ENCODE results near the gene CROCC2.

CROCC2 gene

GRCh38 chr2:240876475-240877251 is 29.5 kb upstream of the CROCC2 start:
- WGBS, 2 experiments (ENCODE audit: insufficient coverage in 2 of 2) = 87 to 92% methylated on average over 9 to 17 of the region's 18 CpGs
- no peak overlapping the region for H3K27ac ChIP-seq (ENCODE audit: low read depth, low read length, severe bottlenecking)
- H3K4me3 ChIP-seq (ENCODE audit: extremely low read depth, insufficient read depth, low read length, poor library complexity, severe bottlenecking) = no peak overlapping the region
- H3K9me3 ChIP-seq (ENCODE audit: control insufficient read depth, low read length) = no peaks in the 10 kb centered on the region
- H3K4me1 ChIP-seq (ENCODE audit: control insufficient read depth, insufficient read depth, low read length, poor library complexity, severe bottlenecking) = no peaks in the 10 kb centered on the region
- no peaks in the 10 kb centered on the region for H3K36me3 ChIP-seq (ENCODE audit: control insufficient read depth, insufficient read depth, low read length)

- Histone ChIP-seq H3K36me3 (ENCODE audit: control insufficient read depth, insufficient read depth, low read length) (no peaks in the 10 kb centered on the region), H3K4me1 (ENCODE audit: control insufficient read depth, insufficient read depth, low read length, poor library complexity, severe bottlenecking) (no peaks in the 10 kb centered on the region), H3K27ac (ENCODE audit: low read depth, low read length, severe bottlenecking) (no peak overlapping the region), H3K9me3 (ENCODE audit: control insufficient read depth, low read length) (no peaks in the 10 kb centered on the region), H3K4me3 (ENCODE audit: extremely low read depth, insufficient read depth, low read length, poor library complexity, severe bottlenecking) (no peak overlapping the region)
- WGBS, 2 experiments (ENCODE audit: insufficient coverage in 2 of 2) = 91 to 94% methylated on average over 24 to 40 of the region's 40 CpGs
These were observed 28.4 kb upstream of the CROCC2 start for GRCh38 chr2:240877460-240878340.

GRCh38 chr2:240878341-240878936 is 27.7 kb upstream of the CROCC2 start:
- no peaks in the 10 kb centered on the region for H3K4me1 ChIP-seq (ENCODE audit: control insufficient read depth, insufficient read depth, low read length, poor library complexity, severe bottlenecking)
- no peaks in the 10 kb centered on the region for H3K9me3 ChIP-seq (ENCODE audit: control insufficient read depth, low read length)
- H3K36me3 ChIP-seq (ENCODE audit: control insufficient read depth, insufficient read depth, low read length) = no peaks in the 10 kb centered on the region
- 89 to 94% methylated on average over 14 of the region's 18 CpGs for WGBS, 2 experiments (ENCODE audit: insufficient coverage in 2 of 2)
- no peak overlapping the region for H3K27ac ChIP-seq (ENCODE audit: low read depth, low read length, severe bottlenecking)
- H3K4me3 ChIP-seq (ENCODE audit: extremely low read depth, insufficient read depth, low read length, poor library complexity, severe bottlenecking) = no peak overlapping the region

- Histone ChIP-seq H3K4me3 (ENCODE audit: extremely low read depth, insufficient read depth, low read length, poor library complexity, severe bottlenecking) (no peak overlapping the region), H3K36me3 (ENCODE audit: control insufficient read depth, insufficient read depth, low read length) (no peaks in the 10 kb centered on the region)
- 88 to 96% methylated on average over 7 of the region's 7 CpGs for WGBS, 2 experiments (ENCODE audit: insufficient coverage in 2 of 2)
These were observed 27.0 kb upstream of the CROCC2 start for GRCh38 chr2:240879105-240879504.

GRCh38 chr2:240881913-240882312 is 24.2 kb upstream of the CROCC2 start:
- WGBS, 2 experiments (ENCODE audit: insufficient coverage in 2 of 2) = 79 to 90% methylated on average over 4 to 5 of the region's 6 CpGs
- no peaks in the 10 kb centered on the region for H3K9me3 ChIP-seq (ENCODE audit: control insufficient read depth, low read length)

More at GRCh38 chr2:240879105-240879504, 27.0 kb upstream of the CROCC2 start:
- Histone ChIP-seq H3K4me1 (ENCODE audit: control insufficient read depth, insufficient read depth, low read length, poor library complexity, severe bottlenecking) (no peaks in the 10 kb centered on the region), H3K9me3 (ENCODE audit: control insufficient read depth, low read length) (no peaks in the 10 kb centered on the region), H3K27ac (ENCODE audit: low read depth, low read length, severe bottlenecking) (no peak overlapping the region)

GRCh38 chr2:240884221-240884620 is 21.9 kb upstream of the CROCC2 start:
- no peaks in the 10 kb centered on the region for H3K4me1 ChIP-seq (ENCODE audit: control insufficient read depth, insufficient read depth, low read length, poor library complexity, severe bottlenecking)
- no peak overlapping the region for H3K27ac ChIP-seq (ENCODE audit: low read depth, low read length, severe bottlenecking)
- H3K36me3 ChIP-seq (ENCODE audit: control insufficient read depth, insufficient read depth, low read length) = no peaks in the 10 kb centered on the region
- no peaks in the 10 kb centered on the region for H3K9me3 ChIP-seq (ENCODE audit: control insufficient read depth, low read length)
- WGBS, 2 experiments (ENCODE audit: insufficient coverage in 2 of 2) = 89 to 93% methylated on average over 2 of the region's 2 CpGs
- H3K4me3 ChIP-seq (ENCODE audit: extremely low read depth, insufficient read depth, low read length, poor library complexity, severe bottlenecking) = no peak overlapping the region

More at GRCh38 chr2:240881913-240882312, 24.2 kb upstream of the CROCC2 start:
- Histone ChIP-seq H3K4me1 (ENCODE audit: control insufficient read depth, insufficient read depth, low read length, poor library complexity, severe bottlenecking) (no peaks in the 10 kb centered on the region), H3K27ac (ENCODE audit: low read depth, low read length, severe bottlenecking) (no peak overlapping the region), H3K4me3 (ENCODE audit: extremely low read depth, insufficient read depth, low read length, poor library complexity, severe bottlenecking) (no peak overlapping the region), H3K36me3 (ENCODE audit: control insufficient read depth, insufficient read depth, low read length) (no peaks in the 10 kb centered on the region)

GRCh38 chr2:240884745-240885144 is 21.4 kb upstream of the CROCC2 start:
- no peak overlapping the region for H3K4me3 ChIP-seq (ENCODE audit: extremely low read depth, insufficient read depth, low read length, poor library complexity, severe bottlenecking)
- no peaks in the 10 kb centered on the region for H3K36me3 ChIP-seq (ENCODE audit: control insufficient read depth, insufficient read depth, low read length)
- WGBS, 2 experiments (ENCODE audit: insufficient coverage in 2 of 2) = 79 to 95% methylated on average over 3 of the region's 3 CpGs
- H3K27ac ChIP-seq (ENCODE audit: low read depth, low read length, severe bottlenecking) = no peak overlapping the region
- no peaks in the 10 kb centered on the region for H3K9me3 ChIP-seq (ENCODE audit: control insufficient read depth, low read length)
- no peaks in the 10 kb centered on the region for H3K4me1 ChIP-seq (ENCODE audit: control insufficient read depth, insufficient read depth, low read length, poor library complexity, severe bottlenecking)

- Histone ChIP-seq H3K36me3 (ENCODE audit: control insufficient read depth, insufficient read depth, low read length) (no peaks in the 10 kb centered on the region), H3K9me3 (ENCODE audit: control insufficient read depth, low read length) (no peaks in the 10 kb centered on the region), H3K4me1 (ENCODE audit: control insufficient read depth, insufficient read depth, low read length, poor library complexity, severe bottlenecking) (no peaks in the 10 kb centered on the region), H3K4me3 (ENCODE audit: extremely low read depth, insufficient read depth, low read length, poor library complexity, severe bottlenecking) (no peak overlapping the region), H3K27ac (ENCODE audit: low read depth, low read length, severe bottlenecking) (no peak overlapping the region)
- 89 to 92% methylated on average over 1 of the region's 1 CpG for WGBS, 2 experiments (ENCODE audit: insufficient coverage in 2 of 2)
These were observed 20.6 kb upstream of the CROCC2 start for GRCh38 chr2:240885566-240885965.

- no peaks in the 10 kb centered on the region for H3K36me3 ChIP-seq (ENCODE audit: control insufficient read depth, insufficient read depth, low read length)
- no peaks in the 10 kb centered on the region for H3K4me1 ChIP-seq (ENCODE audit: control insufficient read depth, insufficient read depth, low read length, poor library complexity, severe bottlenecking)
- 87 to 93% methylated on average over 3 of the region's 5 CpGs for WGBS, 2 experiments (ENCODE audit: insufficient coverage in 2 of 2)
- H3K27ac ChIP-seq (ENCODE audit: low read depth, low read length, severe bottlenecking) = no peak overlapping the region
- H3K4me3 ChIP-seq (ENCODE audit: extremely low read depth, insufficient read depth, low read length, poor library complexity, severe bottlenecking) = no peak overlapping the region
- H3K9me3 ChIP-seq (ENCODE audit: control insufficient read depth, low read length) = no peaks in the 10 kb centered on the region
These were observed 20.0 kb upstream of the CROCC2 start for GRCh38 chr2:240886023-240886565.

Measured in mesodermal cell (in vitro differentiated cells).